ENCODE measurements around the gene COL23A1. TPM values are rescaled to one million over a fixed set of nuclear protein-coding genes. Genes with fewer than 3 reads are reported as not detected.
"Not testable (repeated sequence)": the region's sequence is repeated elsewhere in the genome, so short reads cannot be mapped to it uniquely, and the experiment has no call there.

COL23A1 gene
- total RNA-seq, 1 experiment from 2014 or later: not detected

GRCh38 chr5:178380541-178381074 lies 209.6 kb downstream of the COL23A1 start:
- no peak for DNase-seq (ENCODE audit: low spot score)

- no peak for DNase-seq (ENCODE audit: low spot score)
These were observed 210.1 kb downstream of the COL23A1 start for GRCh38 chr5:178380086-178380485.

GRCh38 chr5:178378527-178379484 lies 211.4 kb downstream of the COL23A1 start:
- no peak for DNase-seq (ENCODE audit: low spot score)

GRCh38 chr5:178377583-178378270 lies 212.5 kb downstream of the COL23A1 start:
- no peak for DNase-seq (ENCODE audit: low spot score)

GRCh38 chr5:178376921-178377582 lies 213.1 kb downstream of the COL23A1 start:
- DNase-seq (ENCODE audit: low spot score): no peak

- DNase-seq (ENCODE audit: low spot score): no peak
These were observed 214.8 kb downstream of the COL23A1 start for GRCh38 chr5:178375348-178375747.

- DNase-seq (ENCODE audit: low spot score): no peak
These were observed 216.5 kb downstream of the COL23A1 start for GRCh38 chr5:178373711-178374110.

GRCh38 chr5:178372142-178372571 lies 218.0 kb downstream of the COL23A1 start:
- DNase-seq (ENCODE audit: low spot score): no peak

GRCh38 chr5:178371362-178372111 lies 218.7 kb downstream of the COL23A1 start:
- no peak for DNase-seq (ENCODE audit: low spot score)

- no peak for DNase-seq (ENCODE audit: low spot score)
These were observed 220.1 kb downstream of the COL23A1 start for GRCh38 chr5:178370102-178370501.

GRCh38 chr5:178369469-178369868 lies 220.7 kb downstream of the COL23A1 start:
- not testable (repeated sequence) for DNase-seq (ENCODE audit: low spot score)

GRCh38 chr5:178368716-178369300 lies 221.4 kb downstream of the COL23A1 start:
- DNase-seq (ENCODE audit: low spot score): no peak

GRCh38 chr5:178368274-178368673 lies 221.9 kb downstream of the COL23A1 start:
- no peak for DNase-seq (ENCODE audit: low spot score)

- DNase-seq (ENCODE audit: low spot score): no peak
These were observed 222.5 kb downstream of the COL23A1 start for GRCh38 chr5:178367736-178368120.

GRCh38 chr5:178366998-178367735 lies 223.0 kb downstream of the COL23A1 start:
- no peak for DNase-seq (ENCODE audit: low spot score)

GRCh38 chr5:178365501-178366440 lies 224.4 kb downstream of the COL23A1 start:
- DNase-seq (ENCODE audit: low spot score): no peak

- no peak for DNase-seq (ENCODE audit: low spot score)
These were observed 225.9 kb downstream of the COL23A1 start for GRCh38 chr5:178364326-178364675.

- no peak for DNase-seq (ENCODE audit: low spot score)
These were observed 226.5 kb downstream of the COL23A1 start for GRCh38 chr5:178363501-178364325.

Data from A172 (cell line).